ENCODE measurements around the gene ATP10A. TPM values are rescaled to one million over a fixed set of nuclear protein-coding genes. Genes with fewer than 3 reads are reported as not detected.

ATP10A gene
- total RNA-seq, 2 donors from 2014 or later = 5.6 to 14.3 TPM

DNA sequence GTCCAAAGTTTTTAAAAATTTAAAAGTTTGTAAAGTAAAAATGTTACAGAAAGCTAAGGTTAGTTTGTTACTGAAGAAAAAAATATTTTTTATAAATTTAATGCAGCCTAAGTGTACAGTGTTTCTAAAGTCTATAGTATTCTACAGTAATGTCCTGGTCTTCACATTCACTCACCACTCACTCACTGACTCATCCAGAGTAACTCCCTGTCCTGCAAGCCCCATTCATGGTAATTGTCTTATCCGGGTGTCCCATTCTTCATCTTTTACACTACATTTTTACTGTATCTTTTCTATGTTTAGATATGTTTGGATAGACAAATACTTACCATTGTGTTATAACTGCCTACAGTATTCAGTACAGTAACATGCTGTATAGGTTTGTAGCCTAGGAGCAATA lies 36.7 kb upstream of the ATP10A start:
- Histone ChIP-seq H3K27ac (no peak overlapping the region), H3K36me3 (no peaks in the 10 kb centered on the region), H3K4me3 (no peak overlapping the region), H3K9me3 (no peaks in the 10 kb centered on the region), H3K4me1 (replicated peaks) (no peaks in the 10 kb centered on the region), H3K27me3 (replicated peaks; ENCODE audit: insufficient read depth) (no peaks in the 10 kb centered on the region)
- no peak for DNase-seq (ENCODE audit: low spot score)
- TF ChIP-seq, protein P1, sequence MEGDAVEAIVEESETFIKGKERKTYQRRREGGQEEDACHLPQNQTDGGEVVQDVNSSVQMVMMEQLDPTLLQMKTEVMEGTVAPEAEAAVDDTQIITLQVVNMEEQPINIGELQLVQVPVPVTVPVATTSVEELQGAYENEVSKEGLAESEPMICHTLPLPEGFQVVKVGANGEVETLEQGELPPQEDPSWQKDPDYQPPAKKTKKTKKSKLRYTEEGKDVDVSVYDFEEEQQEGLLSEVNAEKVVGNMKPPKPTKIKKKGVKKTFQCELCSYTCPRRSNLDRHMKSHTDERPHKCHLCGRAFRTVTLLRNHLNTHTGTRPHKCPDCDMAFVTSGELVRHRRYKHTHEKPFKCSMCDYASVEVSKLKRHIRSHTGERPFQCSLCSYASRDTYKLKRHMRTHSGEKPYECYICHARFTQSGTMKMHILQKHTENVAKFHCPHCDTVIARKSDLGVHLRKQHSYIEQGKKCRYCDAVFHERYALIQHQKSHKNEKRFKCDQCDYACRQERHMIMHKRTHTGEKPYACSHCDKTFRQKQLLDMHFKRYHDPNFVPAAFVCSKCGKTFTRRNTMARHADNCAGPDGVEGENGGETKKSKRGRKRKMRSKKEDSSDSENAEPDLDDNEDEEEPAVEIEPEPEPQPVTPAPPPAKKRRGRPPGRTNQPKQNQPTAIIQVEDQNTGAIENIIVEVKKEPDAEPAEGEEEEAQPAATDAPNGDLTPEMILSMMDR (IDR thresholded peaks at IDR 0.05) = no peak
- TF ChIP-seq POLR2AphosphoS5 (IDR thresholded peaks at IDR 0.05) (no peak), POLR2A (IDR thresholded peaks at IDR 0.05) (no peak)
- 75% methylated on average over 1 of the region's 1 CpG for WGBS
- intact Hi-C loops (cut with DNase I) = no loop called here

DNA sequence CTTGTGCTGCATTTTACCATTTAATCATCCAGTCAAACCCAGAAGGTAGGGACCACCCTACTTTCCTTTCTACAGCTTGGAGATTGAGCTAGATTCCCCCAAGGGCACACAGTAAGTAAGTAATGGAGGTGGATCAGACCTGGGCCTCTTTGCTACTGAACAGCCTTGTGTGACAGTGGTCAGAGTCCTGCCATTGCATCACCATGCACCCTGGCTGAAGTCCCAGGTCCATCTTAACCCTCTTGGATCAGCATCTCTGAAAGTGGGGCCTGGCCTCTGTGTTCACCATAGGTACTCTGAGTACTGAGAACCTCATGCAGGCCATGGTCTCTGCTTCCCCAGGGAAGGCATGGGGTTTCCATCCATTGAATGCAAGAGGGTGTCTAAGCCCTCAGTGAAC lies 34.5 kb upstream of the ATP10A start:
- no peaks in the 10 kb centered on the region for H3K27me3 ChIP-seq (replicated peaks; ENCODE audit: insufficient read depth)
- no peaks in the 10 kb centered on the region for H3K9me3 ChIP-seq
- TF ChIP-seq POLR2A (IDR thresholded peaks at IDR 0.05) = no peak
- TF ChIP-seq POLR2AphosphoS5 (IDR thresholded peaks at IDR 0.05) = no peak
- TF ChIP-seq, protein P1 (IDR thresholded peaks at IDR 0.05) = no peak
- no peak overlapping the region for H3K4me3 ChIP-seq
- no peaks in the 10 kb centered on the region for H3K36me3 ChIP-seq
- H3K4me1 ChIP-seq (replicated peaks) = no peaks in the 10 kb centered on the region
- DNase-seq (ENCODE audit: low spot score) = no peak
- intact Hi-C loops (cut with DNase I) = no loop called here
- H3K27ac ChIP-seq = no peak overlapping the region

DNA sequence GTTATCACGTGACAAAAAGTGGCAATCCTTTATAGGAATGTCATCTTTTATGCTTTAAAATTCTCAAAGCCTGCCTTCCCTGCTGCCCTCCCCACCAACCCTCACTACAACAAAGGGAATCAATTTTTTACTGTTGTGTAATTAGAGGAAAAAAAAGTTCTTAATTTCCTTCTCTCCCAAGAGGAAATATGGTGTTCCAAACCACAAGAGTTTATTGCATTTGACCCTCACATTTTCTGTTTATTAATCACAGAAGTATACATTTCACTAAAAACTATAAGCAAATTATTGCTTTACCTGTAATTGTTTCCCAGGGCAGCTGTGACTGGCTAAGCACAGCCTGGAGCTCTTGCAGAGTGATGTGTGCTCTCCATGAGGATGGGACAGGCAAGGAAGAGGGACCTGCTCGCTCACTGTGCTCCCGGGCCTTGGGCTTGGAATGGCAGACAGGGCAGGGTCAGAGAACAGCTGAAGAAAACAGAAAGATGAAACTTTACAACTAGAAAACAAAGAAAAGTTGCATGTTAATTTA lies 31.3 kb upstream of the ATP10A start:
- Histone ChIP-seq H3K27me3 (replicated peaks; ENCODE audit: insufficient read depth) (no peaks in the 10 kb centered on the region), H3K9me3 (no peaks in the 10 kb centered on the region), H3K4me3 (no peak overlapping the region), H3K27ac (no peak overlapping the region), H3K36me3 (no peaks in the 10 kb centered on the region), H3K4me1 (replicated peaks) (no peaks in the 10 kb centered on the region)
- TF ChIP-seq POLR2A (IDR thresholded peaks at IDR 0.05) (no peak), POLR2AphosphoS5 (IDR thresholded peaks at IDR 0.05) (no peak)
- TF ChIP-seq, protein P1 (IDR thresholded peaks at IDR 0.05) = no peak
- intact Hi-C loops (cut with DNase I) = no loop called here
- DNase-seq (ENCODE audit: low spot score) = no peak
- 65% methylated on average over 3 of the region's 3 CpGs for WGBS

DNA sequence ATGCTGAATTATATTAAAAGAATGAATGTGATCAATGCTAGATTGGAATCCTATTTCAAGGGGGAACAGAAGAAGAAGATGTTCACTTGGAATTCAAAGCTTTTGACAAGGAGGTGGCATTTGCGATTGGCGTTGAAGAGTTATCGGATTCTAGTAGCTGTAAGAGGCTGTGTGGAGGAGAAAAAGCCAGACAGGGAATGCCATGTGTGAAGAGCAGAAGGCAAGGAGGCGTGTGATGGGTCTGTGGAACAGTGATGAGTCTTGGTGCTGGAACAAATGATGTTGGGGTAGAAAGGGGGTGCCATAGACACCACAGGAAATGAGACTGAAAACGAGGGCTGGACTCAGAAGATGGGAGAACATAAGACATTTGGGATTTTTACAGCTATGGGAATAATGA lies 30.5 kb upstream of the ATP10A start:
- TF ChIP-seq, protein P1 (IDR thresholded peaks at IDR 0.05) = no peak
- TF ChIP-seq POLR2AphosphoS5 (IDR thresholded peaks at IDR 0.05) (no peak), POLR2A (IDR thresholded peaks at IDR 0.05) (no peak)
- Histone ChIP-seq H3K36me3 (no peaks in the 10 kb centered on the region), H3K27ac (no peak overlapping the region), H3K9me3 (no peaks in the 10 kb centered on the region), H3K27me3 (replicated peaks; ENCODE audit: insufficient read depth) (no peaks in the 10 kb centered on the region), H3K4me1 (replicated peaks) (no peaks in the 10 kb centered on the region), H3K4me3 (no peak overlapping the region)
- 83% methylated on average over 5 of the region's 5 CpGs for WGBS
- intact Hi-C loops (cut with DNase I) = no loop called here
- DNase-seq (ENCODE audit: low spot score) = no peak

DNA sequence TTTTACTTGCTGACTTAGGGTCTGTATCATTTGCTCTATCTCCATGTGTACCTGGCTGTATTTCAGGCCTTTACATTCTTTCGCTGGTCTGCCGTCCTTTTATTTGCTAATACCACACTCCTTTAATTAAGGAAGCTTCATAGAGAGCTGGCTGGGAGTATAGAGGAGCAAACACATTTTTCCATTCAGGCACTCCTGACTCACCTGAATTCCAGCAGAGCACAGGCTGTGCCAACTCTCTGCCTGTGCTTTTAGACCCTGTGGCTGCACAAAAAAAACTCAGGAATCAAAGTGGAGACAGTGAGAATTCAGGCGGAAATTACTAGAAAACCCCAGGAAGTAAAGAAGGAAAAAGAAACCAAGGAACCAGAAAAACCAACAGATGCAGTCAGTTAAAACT lies 29.0 kb upstream of the ATP10A start:
- no peaks in the 10 kb centered on the region for H3K9me3 ChIP-seq
- no peak overlapping the region for H3K4me3 ChIP-seq
- no peak for DNase-seq (ENCODE audit: low spot score)
- H3K27ac ChIP-seq = no peak overlapping the region
- H3K36me3 ChIP-seq = no peaks in the 10 kb centered on the region
- no peaks in the 10 kb centered on the region for H3K27me3 ChIP-seq (replicated peaks; ENCODE audit: insufficient read depth)
- intact Hi-C loops (cut with DNase I) = no loop called here
- 15% methylated on average over 3 of the region's 3 CpGs for WGBS
- TF ChIP-seq, protein P1 (IDR thresholded peaks at IDR 0.05) = no peak
- TF ChIP-seq POLR2AphosphoS5 (IDR thresholded peaks at IDR 0.05) = peak; percentile 4
- no peaks in the 10 kb centered on the region for H3K4me1 ChIP-seq (replicated peaks)
